RPMI7951 (cell line): ENCODE measurements around the gene SNX21. TPM values are rescaled to one million over a fixed set of nuclear protein-coding genes. Genes with fewer than 3 reads are reported as not detected.

Experiments
- DNase-seq: peaks from one replicate; pipeline ENCODE4 v3.0.0-alpha.2; 2012; ENCODE audit warnings: low read depth
- total RNA-seq: library from RNA; depleted of rRNA; stranded (reverse); fragments of >200 nt; shearing (Covaris generic); gene quantifications from 2 replicates; pipeline ENCODE4 v1.2.3, GENCODE V29; 2014; rRNA removed

SNX21 gene
- total RNA-seq, 1 experiment from 2014 or later, result 54.1 TPM

DNA sequence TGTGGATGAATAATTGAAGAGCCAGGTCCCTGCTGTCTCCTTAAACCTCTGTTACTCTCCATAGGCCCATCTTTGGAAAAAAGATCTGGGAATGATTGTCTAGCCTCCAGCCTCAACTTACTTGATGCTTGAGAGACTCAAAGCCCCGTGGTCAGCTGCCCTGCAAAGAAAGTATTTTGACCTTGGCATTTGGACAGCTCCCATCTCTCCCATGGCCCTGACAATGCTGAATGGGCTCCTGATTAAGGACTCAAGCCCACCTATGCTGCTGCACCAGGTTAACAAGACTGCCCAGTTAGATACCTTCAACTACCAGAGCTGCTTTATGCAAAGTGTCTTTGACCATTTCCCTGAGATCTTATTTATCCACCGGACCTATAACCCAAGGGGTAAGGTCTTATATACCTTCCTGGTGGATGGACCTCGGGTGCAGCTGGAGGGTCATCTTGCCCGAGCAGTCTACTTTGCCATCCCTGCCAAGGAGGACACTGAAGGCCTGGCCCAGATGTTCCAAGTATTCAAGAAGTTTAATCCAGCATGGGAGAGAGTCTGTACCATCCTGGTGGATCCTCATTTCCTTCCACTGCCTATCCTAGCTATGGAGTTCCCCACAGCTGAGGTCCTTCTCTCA lies 49.0 kb downstream of the SNX21 start:
- no peak for DNase-seq

DNA sequence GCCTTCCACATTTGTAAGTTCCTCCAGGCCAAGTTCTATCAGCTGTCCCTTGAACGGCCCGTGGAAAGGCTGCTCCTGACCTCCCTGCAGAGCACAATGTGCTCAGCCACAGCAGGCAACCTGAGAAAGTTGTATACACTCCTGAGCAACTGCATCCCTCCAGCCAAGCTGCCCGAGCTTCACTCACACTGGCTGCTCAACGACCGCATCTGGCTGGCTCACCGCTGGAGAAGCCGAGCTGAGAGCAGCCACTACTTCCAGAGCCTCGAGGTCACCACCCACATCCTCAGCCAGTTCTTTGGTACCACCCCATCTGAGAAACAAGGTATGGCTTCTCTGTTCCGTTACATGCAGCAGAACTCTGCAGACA lies 49.5 kb downstream of the SNX21 start:
- DNase-seq, result no peak

DNA sequence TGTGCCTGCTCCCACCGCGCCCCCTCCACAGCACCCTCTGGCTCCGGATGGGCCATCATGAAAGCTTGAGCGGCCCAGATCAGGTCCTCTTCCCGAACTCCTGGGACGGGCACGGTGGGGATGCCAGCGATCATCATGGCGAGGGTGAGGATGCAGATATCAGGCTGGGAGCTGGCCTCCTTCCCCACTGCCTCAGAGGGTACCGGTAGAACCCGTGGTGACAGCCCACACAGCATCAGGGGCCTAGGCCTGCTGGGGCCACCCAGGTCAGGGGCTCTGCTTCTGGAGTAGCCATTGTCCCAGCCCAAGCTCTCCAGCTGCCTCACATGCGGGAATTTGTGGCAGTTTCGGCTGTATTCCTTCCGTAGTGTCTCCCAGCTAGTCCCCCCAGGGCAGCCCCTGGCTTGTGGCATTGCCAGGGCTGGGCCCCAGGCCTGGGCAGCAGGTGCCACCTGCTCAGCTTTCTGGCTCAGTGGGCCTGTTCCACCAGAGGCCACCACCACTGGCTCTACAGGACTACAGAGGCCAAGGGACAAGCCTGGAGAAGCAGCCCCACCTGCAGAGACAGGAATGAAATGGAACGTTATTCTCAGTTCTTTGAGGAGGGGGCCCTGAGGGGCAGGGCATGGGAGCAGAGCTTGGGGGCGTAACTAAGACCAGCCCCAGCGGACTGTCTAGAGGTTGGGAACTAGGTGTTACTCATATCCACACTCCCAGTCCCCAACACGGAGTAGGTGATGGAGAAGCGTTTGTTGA lies 53.2 kb downstream of the SNX21 start:
- DNase-seq, result no peak

DNA sequence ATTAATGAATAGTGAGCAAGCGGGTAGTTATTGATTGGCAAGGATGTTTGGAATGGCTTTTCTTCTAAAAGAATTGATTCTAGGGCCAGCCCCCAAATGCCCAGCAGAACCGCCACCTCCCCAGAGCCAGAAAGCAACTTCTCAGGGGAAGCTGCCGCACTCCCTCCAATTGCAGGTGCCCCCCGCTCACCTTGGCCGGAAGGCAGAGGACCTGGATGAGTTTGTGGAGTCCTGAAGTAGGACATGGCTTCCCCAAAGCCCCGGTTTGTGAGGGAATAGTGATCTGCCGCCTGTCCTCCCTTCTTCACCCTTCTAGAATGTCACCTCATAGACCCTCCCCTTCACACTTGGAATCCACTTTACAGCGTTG lies 53.7 kb downstream of the SNX21 start, which contains the start of gene SPATA25:
Gene SPATA25 (minus strand): TSS at position 277 of the 370 bp plus-strand sequence. CDS start 32 bp downstream, at position 245.
- no peak for DNase-seq

DNA sequence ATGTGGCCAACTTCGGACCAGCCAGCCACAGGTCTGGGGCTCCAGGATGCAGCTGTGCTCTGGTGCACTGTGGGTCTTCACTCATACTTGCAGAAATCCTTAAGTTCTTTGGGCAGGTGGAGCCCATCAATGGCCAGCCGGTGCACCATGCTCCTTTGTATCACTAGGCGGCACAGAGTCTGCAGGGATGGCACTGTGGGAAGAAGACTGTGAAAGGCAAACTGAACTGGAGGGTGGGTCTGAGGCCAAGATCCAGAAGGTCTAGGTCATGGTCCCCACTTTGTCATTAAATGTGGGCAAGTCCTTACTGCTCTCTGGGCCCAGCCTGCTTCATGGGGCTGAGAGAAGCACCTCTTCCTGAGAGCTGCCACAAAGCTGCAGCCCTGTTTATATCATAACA lies 55.1 kb downstream of the SNX21 start:
- no peak for DNase-seq

DNA sequence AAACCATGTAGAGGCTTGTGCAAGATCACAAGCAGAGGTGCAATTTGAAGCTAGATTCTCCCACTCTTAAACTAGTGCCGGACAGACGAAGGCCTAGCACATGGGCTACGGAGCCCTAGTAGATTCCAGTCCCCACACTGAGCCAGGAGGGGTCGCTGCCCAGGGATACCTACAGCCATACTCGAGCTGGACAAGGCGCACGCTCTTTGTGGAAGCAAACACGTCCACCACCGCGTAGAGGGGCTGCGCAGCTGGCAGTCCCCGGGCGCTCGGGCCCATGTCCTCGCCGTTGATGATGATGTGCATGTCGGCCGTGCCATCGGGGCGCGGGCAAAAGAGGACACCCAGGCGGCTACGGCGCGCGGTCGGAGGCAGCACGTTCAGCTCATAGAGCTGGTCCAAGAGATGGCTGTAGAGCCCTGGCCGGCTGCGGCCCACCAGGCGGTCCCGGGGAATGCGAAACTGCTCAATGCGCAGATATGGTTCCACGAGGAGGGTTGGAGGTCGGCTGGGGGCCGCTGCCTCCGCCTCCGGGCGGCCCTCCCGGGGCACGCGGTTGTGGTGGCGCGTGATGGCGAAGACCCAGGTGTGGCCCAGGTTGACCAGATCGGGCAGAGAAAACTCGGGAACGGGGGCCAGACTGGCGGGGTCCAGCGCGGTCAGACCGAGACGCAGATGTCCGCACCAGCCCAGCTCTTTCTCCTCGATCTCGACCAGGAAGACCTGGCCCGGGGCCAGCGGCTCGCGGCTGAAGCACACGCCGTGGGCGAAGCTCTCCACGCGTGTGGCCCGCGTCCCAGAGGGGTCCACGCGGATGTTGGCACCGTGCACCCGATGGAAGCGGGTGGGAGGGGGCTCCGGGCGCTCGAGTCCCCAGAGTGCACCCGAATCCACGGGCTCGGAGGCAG lies 56.7 kb downstream of the SNX21 start:
- DNase-seq, result peak; percentile 79

DNA sequence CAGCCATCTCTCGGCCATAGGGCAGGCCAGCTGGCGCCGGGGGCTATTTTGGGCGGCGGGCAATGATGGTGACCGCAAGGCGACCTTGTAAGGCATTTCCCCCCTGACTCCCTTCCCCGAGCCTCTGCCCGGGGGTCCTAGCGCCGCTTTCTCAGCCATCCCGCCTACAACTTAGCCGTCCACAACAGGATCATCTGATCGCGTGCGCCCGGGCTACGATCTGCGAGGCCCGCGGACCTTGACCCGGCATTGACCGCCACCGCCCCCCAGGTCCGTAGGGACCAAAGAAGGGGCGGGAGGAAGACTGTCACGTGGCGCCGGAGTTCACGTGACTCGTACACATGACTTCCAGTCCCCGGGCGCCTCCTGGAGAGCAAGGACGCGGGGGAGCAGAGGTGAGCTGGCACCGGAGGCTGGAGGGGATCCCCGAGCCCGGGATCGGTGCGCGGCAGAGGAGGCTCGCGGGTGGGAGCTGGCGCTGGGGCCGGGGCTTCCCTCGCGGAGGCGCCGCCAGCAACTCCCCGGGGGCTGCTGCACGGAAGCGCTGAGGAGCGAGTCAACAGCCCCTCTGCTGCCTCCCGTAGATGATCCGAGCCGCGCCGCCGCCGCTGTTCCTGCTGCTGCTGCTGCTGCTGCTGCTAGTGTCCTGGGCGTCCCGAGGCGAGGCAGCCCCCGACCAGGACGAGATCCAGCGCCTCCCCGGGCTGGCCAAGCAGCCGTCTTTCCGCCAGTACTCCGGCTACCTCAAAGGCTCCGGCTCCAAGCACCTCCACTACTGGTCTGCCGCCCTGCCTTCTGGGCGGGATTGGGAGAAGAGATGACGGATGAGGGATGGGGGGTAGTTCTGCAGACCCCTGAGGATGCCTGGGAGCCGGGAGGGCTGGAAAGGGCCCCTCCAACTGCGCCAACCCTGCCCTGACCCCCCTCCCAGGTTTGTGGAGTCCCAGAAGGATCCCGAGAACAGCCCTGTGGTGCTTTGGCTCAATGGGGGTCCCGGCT lies 57.7 kb downstream of the SNX21 start, which contains the start of the genes CTSA and NEURL2:
Gene CTSA (plus strand): TSS at position 351 of the 999 bp plus-strand sequence. CDS start 234 bp downstream, at position 585.
Gene NEURL2 (minus strand): TSS at position 224 of the 999 bp plus-strand sequence. CDS start 217 bp downstream, at position 7.
- DNase-seq, result peak; percentile 98

DNA sequence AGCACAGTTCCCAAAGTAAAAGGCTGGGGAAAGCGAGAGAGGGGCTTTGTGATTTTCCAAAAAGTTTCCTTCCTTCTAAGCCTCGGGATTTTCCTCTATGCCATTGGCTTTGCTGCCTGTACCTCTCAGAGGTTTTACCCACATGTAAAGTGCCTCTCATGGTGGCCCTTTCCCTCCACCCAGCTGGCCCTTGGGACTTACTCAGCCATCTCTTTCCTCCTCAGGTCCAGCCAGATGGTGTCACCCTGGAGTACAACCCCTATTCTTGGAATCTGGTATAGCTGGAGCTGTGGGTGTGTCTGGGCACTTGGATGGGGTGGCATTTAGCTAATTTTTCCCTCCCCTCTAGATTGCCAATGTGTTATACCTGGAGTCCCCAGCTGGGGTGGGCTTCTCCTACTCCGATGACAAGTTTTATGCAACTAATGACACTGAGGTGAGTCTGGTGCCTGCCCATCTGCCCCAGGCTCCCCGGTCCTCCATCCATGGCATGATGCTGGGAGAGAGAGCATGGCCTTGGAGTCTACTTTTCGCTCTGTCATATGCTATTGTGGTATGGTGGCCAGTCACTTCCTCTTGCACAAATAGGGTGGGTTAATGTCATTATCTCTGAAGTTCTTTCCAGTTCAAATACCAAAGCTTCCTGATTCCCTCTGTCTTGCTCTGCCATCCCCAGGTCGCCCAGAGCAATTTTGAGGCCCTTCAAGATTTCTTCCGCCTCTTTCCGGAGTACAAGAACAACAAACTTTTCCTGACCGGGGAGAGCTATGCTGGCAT lies 58.6 kb downstream of the SNX21 start:
- peak; percentile 49 for DNase-seq

Other genes with a start within 250 kb of the SNX21 start
- gene WFDC10A, start 204.1 kb upstream of the SNX21 start, total RNA-seq, result not detected in 2 replicates
- gene WFDC9, start 202.5 kb upstream of the SNX21 start, total RNA-seq, result not detected in 2 replicates
- gene WFDC11, start 163.6 kb upstream of the SNX21 start, total RNA-seq, result not detected in 2 replicates
- gene WFDC13, start 131.8 kb upstream of the SNX21 start, total RNA-seq, result not detected in 2 replicates
- 0.88 and 3.5 TPM in 2 replicates for gene WFDC10B, start 128.8 kb upstream of the SNX21 start, total RNA-seq
- not detected in 2 replicates for gene SPINT4, start 111.5 kb upstream of the SNX21 start, total RNA-seq
- 3.6 and 8.8 TPM in 2 replicates for gene WFDC3, start 41.9 kb upstream of the SNX21 start, total RNA-seq
- 44.1 and 51.4 TPM in 2 replicates for gene DNTTIP1, start 41.8 kb upstream of the SNX21 start, total RNA-seq
- 606 and 673 TPM in 2 replicates for gene UBE2C, start 21.2 kb upstream of the SNX21 start, total RNA-seq
- 0.36 TPM in 1 of 2 replicates, not detected in the other for gene TNNC2, start 6.5 kb upstream of the SNX21 start, total RNA-seq
- gene ACOT8, start 23.6 kb downstream of the SNX21 start, total RNA-seq, result 102 and 119 TPM in 2 replicates
- 9.3 and 9.4 TPM in 2 replicates for gene ZSWIM3, start 23.8 kb downstream of the SNX21 start, total RNA-seq
- gene ZSWIM1, start 47.4 kb downstream of the SNX21 start, total RNA-seq, result 17.0 and 20.4 TPM in 2 replicates
- gene SPATA25, start 53.8 kb downstream of the SNX21 start, total RNA-seq, result 0.98 TPM in 1 of 2 replicates, not detected in the other
- gene NEURL2, start 57.4 kb downstream of the SNX21 start, total RNA-seq, result 3.0 and 5.5 TPM in 2 replicates
- 168 and 187 TPM in 2 replicates for gene CTSA, start 57.5 kb downstream of the SNX21 start, total RNA-seq
- 36.8 and 47.1 TPM in 2 replicates for gene PLTP, start 78.4 kb downstream of the SNX21 start, total RNA-seq
- 11.5 and 13.6 TPM in 2 replicates for gene PCIF1, start 100.9 kb downstream of the SNX21 start, total RNA-seq
- gene ZNF335, start 138.4 kb downstream of the SNX21 start, total RNA-seq, result 11.9 and 12.0 TPM in 2 replicates
- gene MMP9, start 175.1 kb downstream of the SNX21 start, total RNA-seq, result 3.0 and 4.7 TPM in 2 replicates
- 0.96 TPM in 1 of 2 replicates, not detected in the other for gene SLC12A5, start 195.4 kb downstream of the SNX21 start, total RNA-seq